ENCODE measurements around the gene CBX6. TPM values are rescaled to one million over a fixed set of nuclear protein-coding genes. Genes with fewer than 3 reads are reported as not detected.

The CBX6 gene
- polyA plus RNA-seq, 1 donor (not counting 4 experiments of a cell fraction or from before 2014, with no cell fraction given) = 4.1 TPM

GRCh38 chr22:38841211-38841610 lies 30.8 kb downstream of the CBX6 start:
- FAIRE-seq (no peak), DNase-seq (ENCODE audit: low read depth, low spot score) (no peak)
- peaks cover 58% of the 10 kb centered on the region for H3K27me3 ChIP-seq (ENCODE audit: control insufficient read depth, extremely low read depth, insufficient read depth, low read length)

GRCh38 chr22:38840129-38840528 lies 31.9 kb downstream of the CBX6 start:
- H3K4me1 ChIP-seq (ENCODE audit: control insufficient read depth, extremely low read depth, insufficient read depth, low read length) = peaks cover 3% of the 10 kb centered on the region
- H3K4me3 ChIP-seq (ENCODE audit: control insufficient read depth in 2 of 3, extremely low read depth in 1 of 3, insufficient read depth in 2 of 3, low read depth in 1 of 3, low read length in 3 of 3) = no peak overlapping the region
- H2AFZ ChIP-seq (ENCODE audit: control insufficient read depth, low read length) = no peak overlapping the region
- FAIRE-seq = no peak
- H3K4me2 ChIP-seq (ENCODE audit: control insufficient read depth, extremely low read depth, insufficient read depth, low read depth, low read length) = no peak overlapping the region
- no peaks in the 10 kb centered on the region for H3K36me3 ChIP-seq (ENCODE audit: control insufficient read depth in 2 of 2, extremely low read depth in 1 of 2, insufficient read depth in 2 of 2, low read length in 2 of 2)
- H3K79me2 ChIP-seq (ENCODE audit: control insufficient read depth, insufficient read depth, low read length) = no peaks in the 10 kb centered on the region
- dilution Hi-C loops (cut with MboI; ENCODE audit: extremely low pct_ligation_motif_present, low sequenced_read_pairs) = no loop called here
- H3K9me1 ChIP-seq (ENCODE audit: control insufficient read depth, extremely low read depth, insufficient read depth, low read length) = no peaks in the 10 kb centered on the region
- H3K9me3 ChIP-seq (ENCODE audit: control insufficient read depth, low read depth, low read length) = no peaks in the 10 kb centered on the region
- TF ChIP-seq CTCF (optimal IDR thresholded peaks at IDR 0.05 in 1 of 3, IDR thresholded peaks at IDR 0.05 in 1 of 3, conservative IDR thresholded peaks at IDR 0.05 in 1 of 3; ENCODE audit: extremely low read depth in 1 of 3, insufficient read depth in 2 of 3, low read length in 3 of 3) = no peak
- no peak for TF ChIP-seq EZH2 (IDR thresholded peaks at IDR 0.05; ENCODE audit: low read length)
- H4K20me1 ChIP-seq (ENCODE audit: control insufficient read depth, extremely low read depth, insufficient read depth, low read length) = peaks cover 8% of the 10 kb centered on the region
- no peak for DNase-seq (ENCODE audit: low read depth, low spot score)
- H3K27me3 ChIP-seq (ENCODE audit: control insufficient read depth, extremely low read depth, insufficient read depth, low read length) = peaks cover 58% of the 10 kb centered on the region
- no peak overlapping the region for H3K27ac ChIP-seq (ENCODE audit: control insufficient read depth, insufficient read depth, low read length)
- no peak overlapping the region for H3K9ac ChIP-seq (ENCODE audit: control insufficient read depth, extremely low read depth, insufficient read depth, low read length)

More at GRCh38 chr22:38841211-38841610, 30.8 kb downstream of the CBX6 start:
- H3K9me1 ChIP-seq (ENCODE audit: control insufficient read depth, extremely low read depth, insufficient read depth, low read length) = no peaks in the 10 kb centered on the region
- no peaks in the 10 kb centered on the region for H3K36me3 ChIP-seq (ENCODE audit: control insufficient read depth in 2 of 2, extremely low read depth in 1 of 2, insufficient read depth in 2 of 2, low read length in 2 of 2)
- H4K20me1 ChIP-seq (ENCODE audit: control insufficient read depth, extremely low read depth, insufficient read depth, low read length) = peaks cover 8% of the 10 kb centered on the region
- no peak overlapping the region for H2AFZ ChIP-seq (ENCODE audit: control insufficient read depth, low read length)
- peaks cover 3% of the 10 kb centered on the region for H3K4me1 ChIP-seq (ENCODE audit: control insufficient read depth, extremely low read depth, insufficient read depth, low read length)
- TF ChIP-seq EZH2 (IDR thresholded peaks at IDR 0.05; ENCODE audit: low read length) = no peak
- no peak for TF ChIP-seq CTCF (optimal IDR thresholded peaks at IDR 0.05 in 1 of 3, IDR thresholded peaks at IDR 0.05 in 1 of 3, conservative IDR thresholded peaks at IDR 0.05 in 1 of 3; ENCODE audit: extremely low read depth in 1 of 3, insufficient read depth in 2 of 3, low read length in 3 of 3)
- no peak overlapping the region for H3K4me2 ChIP-seq (ENCODE audit: control insufficient read depth, extremely low read depth, insufficient read depth, low read depth, low read length)
- no peaks in the 10 kb centered on the region for H3K9me3 ChIP-seq (ENCODE audit: control insufficient read depth, low read depth, low read length)
- H3K79me2 ChIP-seq (ENCODE audit: control insufficient read depth, insufficient read depth, low read length) = no peaks in the 10 kb centered on the region
- no peak overlapping the region for H3K4me3 ChIP-seq (ENCODE audit: control insufficient read depth in 2 of 3, extremely low read depth in 1 of 3, insufficient read depth in 2 of 3, low read depth in 1 of 3, low read length in 3 of 3)
- dilution Hi-C loops (cut with MboI; ENCODE audit: extremely low pct_ligation_motif_present, low sequenced_read_pairs) = no loop called here
- no peak overlapping the region for H3K9ac ChIP-seq (ENCODE audit: control insufficient read depth, extremely low read depth, insufficient read depth, low read length)
- H3K27ac ChIP-seq (ENCODE audit: control insufficient read depth, insufficient read depth, low read length) = no peak overlapping the region
